Measurements from ENCODE around the gene AKR1C3. TPM values are rescaled to one million over a fixed set of nuclear protein-coding genes. Genes with fewer than 3 reads are reported as not detected.

The AKR1C3 gene
- total and polyA plus RNA-seq, 2 of the 4 experiments (the other 2 are of a cell fraction), result 0.18 to 0.51 TPM

GRCh38 chr10:5123886-5124285 is 29.7 kb downstream of the AKR1C3 start:
- no peak for ATAC-seq (ENCODE audit: low read depth)
- intact Hi-C loops (cut with micrococcal nuclease), result no loop called here
- dilution Hi-C loops (cut with HindIII; ENCODE audit: low sequenced_read_pairs, unreplicated experiment), result no loop called here

More at GRCh38 chr10:5123886-5124285, 29.7 kb downstream of the AKR1C3 start:
- no peak overlapping the region for H2AK9ac ChIP-seq (replicated peaks; ENCODE audit: low read depth, low read length, poor library complexity)
- no peak overlapping the region for H3K23ac ChIP-seq (ENCODE audit: low read depth, low read length)
- no peak overlapping the region for H2AK5ac ChIP-seq (ENCODE audit: low read depth, low read length)
- H3K27me3 ChIP-seq (ENCODE audit: control insufficient read depth, insufficient read depth, low read length), result no peaks in the 10 kb centered on the region; the same call in 1 of the 2 replicates
- H3K4me3 ChIP-seq (ENCODE audit: insufficient read depth, low read depth, low read length), result no peak overlapping the region
- no peak overlapping the region for H3K9ac ChIP-seq (ENCODE audit: low read depth, low read length)
- H2AFZ ChIP-seq (replicated peaks; ENCODE audit: low read length, poor library complexity), result no peak overlapping the region
- no peak overlapping the region for H4K8ac ChIP-seq (ENCODE audit: low read depth in 2 of 2, low read length in 2 of 2)
- no peak overlapping the region for H2BK20ac ChIP-seq (ENCODE audit: low read depth, low read length)
- no peak overlapping the region for H3K56ac ChIP-seq (ENCODE audit: extremely low read depth, insufficient read depth, low read length)
- no peaks in the 10 kb centered on the region for H3K36me3 ChIP-seq (ENCODE audit: control insufficient read depth, insufficient read depth, low read length)
- ChIA-PET CTCF (no interaction called here), POLR2A (ENCODE audit: unreplicated experiment) (no interaction called here)
- DNase-seq, result no peak
- H3K79me1 ChIP-seq (ENCODE audit: low read depth in 1 of 2, low read length in 2 of 2), result no peaks in the 10 kb centered on the region
- no peak overlapping the region for H2BK120ac ChIP-seq (ENCODE audit: low read depth, low read length)
- H2BK5ac ChIP-seq (ENCODE audit: low read depth, low read length, poor library complexity, severe bottlenecking), result no peak overlapping the region
- no peaks in the 10 kb centered on the region for H3K9me3 ChIP-seq (ENCODE audit: control insufficient read depth, insufficient read depth, low read length)
- no peak overlapping the region for H3K4ac ChIP-seq (ENCODE audit: low read depth, low read length)
- H3K4me2 ChIP-seq (ENCODE audit: low read depth, low read length), result no peak overlapping the region
- no TSS peak for BruUV-seq (replicated peaks)
- H3K14ac ChIP-seq (replicated peaks; ENCODE audit: low read depth, low read length), result no peak overlapping the region
- no peak overlapping the region for H3K27ac ChIP-seq (ENCODE audit: insufficient read depth, low read length)
- H3K4me1 ChIP-seq (ENCODE audit: control insufficient read depth, insufficient read depth, low read length), result no peaks in the 10 kb centered on the region
- H2BK15ac ChIP-seq (ENCODE audit: low read depth, low read length), result no peak overlapping the region
- no peak overlapping the region for H4K91ac ChIP-seq (ENCODE audit: insufficient read depth, low read depth, low read length)
- no peaks in the 10 kb centered on the region for H4K20me1 ChIP-seq (ENCODE audit: insufficient read depth, low read length)
- TF ChIP-seq NFE2L2 (IDR thresholded peaks at IDR 0.05; ENCODE audit: low read depth, low read length) (no peak), USF2 (IDR thresholded peaks at IDR 0.05; ENCODE audit: low read depth, low read length) (no peak), MAZ (IDR thresholded peaks at IDR 0.05; ENCODE audit: borderline replicate concordance, low read depth, low read length) (no peak), MXI1 (IDR thresholded peaks at IDR 0.05; ENCODE audit: borderline replicate concordance, low read depth, low read length) (no peak), CHD1 (IDR thresholded peaks at IDR 0.05; ENCODE audit: low read depth, low read length) (no peak), BHLHE40 (IDR thresholded peaks at IDR 0.05; ENCODE audit: low read depth, low read length) (no peak)
- no peak overlapping the region for H3K18ac ChIP-seq (ENCODE audit: low read depth, low read length)
- no peak overlapping the region for H4K5ac ChIP-seq (ENCODE audit: low read depth, low read length)
- in situ Hi-C loops (cut with MboI; ENCODE audit: low sequenced_read_pairs), result no loop called here
- H3K9me1 ChIP-seq (ENCODE audit: insufficient read depth, low read length), result no peaks in the 10 kb centered on the region
